ENCODE results near the gene POU2AF2.

- TF ChIP-seq CTCF (IDR thresholded peaks at IDR 0.05): no peak
- TF ChIP-seq ETV6 (CRISPR knock-in tag; IDR thresholded peaks at IDR 0.05): no peak
- no peak for TF ChIP-seq MAX (CRISPR knock-in tag; IDR thresholded peaks at IDR 0.05)
- no peak for TF ChIP-seq CREB1 (CRISPR knock-in tag; IDR thresholded peaks at IDR 0.05)
These were observed 12.5 kb downstream of the POU2AF2 start for GRCh38 chr11:111258046-111258445.

All from WTC11 (cell line).